ENCODE measurements around the gene THEM5. TPM values are rescaled to one million over a fixed set of nuclear protein-coding genes. Genes with fewer than 3 reads are reported as not detected.

Gene THEM5
- total RNA-seq, 1 experiment from 2014 or later, result not detected

GRCh38 chr1:151828921-151829320 lies 24.6 kb downstream of the THEM5 start:
- Mint-ChIP-seq H3K27me3 (ENCODE audit: insufficient read depth, unreplicated experiment) (no peaks in the 10 kb centered on the region), H3K36me3 (ENCODE audit: insufficient read depth, unreplicated experiment) (no peaks in the 10 kb centered on the region), H3K4me3 (ENCODE audit: unreplicated experiment) (no peak overlapping the region), H3K9me3 (ENCODE audit: unreplicated experiment) (no peaks in the 10 kb centered on the region), H3K4me1 (ENCODE audit: insufficient read depth, unreplicated experiment) (peaks cover 48% of the 10 kb centered on the region), H3K27ac (ENCODE audit: low read depth, unreplicated experiment) (no peak overlapping the region)
- POLR2A ChIA-PET, result no interaction called here
- no peak for TF ChIP-seq CTCF (IDR thresholded peaks at IDR 0.05; ENCODE audit: unreplicated experiment)
- intact Hi-C loops (cut with micrococcal nuclease), result no loop called here
- CTCF ChIA-PET, result interaction anchor here (0.8 to 1.1 kb wide), 2 partner anchors 7 to 94 kb away, joined by 4 to 7 read pairs; no protein-coding TSS in a partner anchor
- BruUV-seq (replicated peaks), result no TSS peak
- peak; percentile 82 for DNase-seq (ENCODE audit: unreplicated experiment)

GRCh38 chr1:151827853-151828252 lies 25.7 kb downstream of the THEM5 start:
- Mint-ChIP-seq H3K9me3 (ENCODE audit: unreplicated experiment) (no peaks in the 10 kb centered on the region), H3K36me3 (ENCODE audit: insufficient read depth, unreplicated experiment) (peaks cover 6% of the 10 kb centered on the region), H3K4me1 (ENCODE audit: insufficient read depth, unreplicated experiment) (peaks cover 41% of the 10 kb centered on the region), H3K4me3 (ENCODE audit: unreplicated experiment) (no peak overlapping the region), H3K27ac (ENCODE audit: low read depth, unreplicated experiment) (no peak overlapping the region), H3K27me3 (ENCODE audit: insufficient read depth, unreplicated experiment) (no peaks in the 10 kb centered on the region)
- no TSS peak for BruUV-seq (replicated peaks)
- ChIA-PET CTCF (interaction anchor here (0.7 to 1.1 kb wide), 2 partner anchors 9 to 88 kb away, joined by 3 to 7 read pairs; no protein-coding TSS in a partner anchor), POLR2A (interaction anchor here (0.5 to 0.9 kb wide), 5 partner anchors 33 to 647 kb away, joined by 3 to 5 read pairs (median 3); no protein-coding TSS in a partner anchor)
- TF ChIP-seq CTCF (IDR thresholded peaks at IDR 0.05; ENCODE audit: unreplicated experiment), result no peak
- DNase-seq (ENCODE audit: unreplicated experiment), result no peak
- intact Hi-C loops (cut with micrococcal nuclease), result no loop called here

DNA sequence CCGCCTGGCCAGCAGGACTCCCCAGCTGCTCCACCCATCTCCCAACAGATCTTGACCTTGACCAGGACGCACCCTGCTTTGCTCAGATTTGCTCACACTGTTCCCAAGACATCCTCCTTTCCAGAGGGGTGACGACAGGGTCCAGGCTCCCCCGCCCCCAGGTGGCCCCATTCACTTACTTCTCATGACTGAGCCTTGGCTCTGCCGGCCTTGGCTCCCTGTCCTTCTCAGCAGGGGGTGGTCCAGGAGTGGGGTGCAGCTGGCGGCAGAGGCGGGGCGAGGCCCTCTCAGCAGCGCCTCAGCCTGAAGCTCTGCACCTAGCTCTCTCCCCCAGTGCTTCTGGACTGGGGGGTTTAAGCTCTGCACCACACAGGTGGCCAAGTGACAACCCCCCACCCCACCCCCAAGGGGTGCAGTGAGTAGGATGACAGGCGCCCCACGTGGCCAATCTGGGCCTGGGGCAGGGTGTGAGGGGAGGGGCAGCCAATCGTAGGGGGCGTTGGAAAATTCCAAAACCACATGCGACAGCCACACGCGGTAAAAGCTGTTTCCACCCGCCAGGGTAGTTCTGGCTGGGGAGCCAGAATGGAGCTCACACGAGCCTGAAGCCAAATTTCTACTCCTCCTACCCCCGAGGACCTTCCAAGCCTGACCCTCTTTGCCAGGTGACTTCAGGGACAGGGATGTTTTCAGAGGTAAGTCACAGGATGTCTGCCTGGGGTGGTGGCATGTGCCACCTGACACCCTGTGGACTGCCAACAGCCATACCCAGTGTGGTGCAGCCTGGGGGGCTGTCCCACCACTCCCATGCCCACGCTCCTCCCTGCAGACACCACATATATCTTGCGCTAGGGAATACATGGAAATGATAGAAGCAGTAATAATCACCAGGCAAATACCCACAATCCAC lies 27.5 kb downstream of the THEM5 start:
- ChIA-PET CTCF (interaction anchor here (0.7 to 1.5 kb wide), 3 partner anchors 10 to 156 kb away, joined by 3 to 4 read pairs (median 4); no protein-coding TSS in a partner anchor), POLR2A (interaction anchor here (1.2 kb wide), 1 partner anchor 26 kb away, joined by 3 read pairs; no protein-coding TSS in a partner anchor)
- H3K4me1 Mint-ChIP-seq (ENCODE audit: insufficient read depth, unreplicated experiment), result peaks cover 23% of the 10 kb centered on the region
- no peak overlapping the region for H3K27ac Mint-ChIP-seq (ENCODE audit: low read depth, unreplicated experiment)
- no peaks in the 10 kb centered on the region for H3K27me3 Mint-ChIP-seq (ENCODE audit: insufficient read depth, unreplicated experiment)
- peaks cover 6% of the 10 kb centered on the region for H3K36me3 Mint-ChIP-seq (ENCODE audit: insufficient read depth, unreplicated experiment)
- TF ChIP-seq CTCF (IDR thresholded peaks at IDR 0.05; ENCODE audit: unreplicated experiment), result no peak
- no peak overlapping the region for H3K4me3 Mint-ChIP-seq (ENCODE audit: unreplicated experiment)
- BruUV-seq (replicated peaks), result no TSS peak
- intact Hi-C loops (cut with micrococcal nuclease), result no loop called here
- no peak for DNase-seq (ENCODE audit: unreplicated experiment)
- H3K9me3 Mint-ChIP-seq (ENCODE audit: unreplicated experiment), result no peaks in the 10 kb centered on the region

GRCh38 chr1:151825204-151825603 lies 28.3 kb downstream of the THEM5 start:
- intact Hi-C loops (cut with micrococcal nuclease), result no loop called here
- H3K27ac Mint-ChIP-seq (ENCODE audit: low read depth, unreplicated experiment), result no peak overlapping the region
- peaks cover 6% of the 10 kb centered on the region for H3K36me3 Mint-ChIP-seq (ENCODE audit: insufficient read depth, unreplicated experiment)
- H3K4me3 Mint-ChIP-seq (ENCODE audit: unreplicated experiment), result no peak overlapping the region
- POLR2A ChIA-PET, result no interaction called here
- H3K27me3 Mint-ChIP-seq (ENCODE audit: insufficient read depth, unreplicated experiment), result no peaks in the 10 kb centered on the region
- BruUV-seq (replicated peaks), result no TSS peak
- no peak for DNase-seq (ENCODE audit: unreplicated experiment)
- H3K9me3 Mint-ChIP-seq (ENCODE audit: unreplicated experiment), result no peaks in the 10 kb centered on the region
- peaks cover 23% of the 10 kb centered on the region for H3K4me1 Mint-ChIP-seq (ENCODE audit: insufficient read depth, unreplicated experiment)
- CTCF ChIA-PET, result interaction anchor here (1.2 to 1.5 kb wide), 4 partner anchors 9 to 27 kb away, joined by 3 to 4 read pairs (median 4); no protein-coding TSS in a partner anchor
- TF ChIP-seq CTCF (IDR thresholded peaks at IDR 0.05; ENCODE audit: unreplicated experiment), result no peak

All from MCF 10A (cell line).